Right lobe of liver (tissue), 6 donors: Measurements from ENCODE around the gene ANP32A. TPM values are rescaled to one million over a fixed set of nuclear protein-coding genes. Genes with fewer than 3 reads are reported as not detected.
"Not testable (repeated sequence)": the region's sequence is repeated elsewhere in the genome, so short reads cannot be mapped to it uniquely, and the experiment has no call there.

Experiments
- ATAC-seq, 4 donors: fragments of 200-7000 bp; cut with Tn5 transposase; one replicate each; pipeline ENCODE4 v1.9.1; 2020; ENCODE audit warnings: mild to moderate bottlenecking in 4 of 4, moderate library complexity in 4 of 4
- DNase-seq, 3 donors: peaks; one replicate each; pipeline ENCODE4 v3.0.0-alpha.2; 2020
- H3K27ac ChIP-seq, 3 donors: fragments of 200-600 bp; one replicate each; pipeline ENCODE4 v1.8.0; 2022
- H3K27me3 ChIP-seq, 2 donors: fragments of 200-600 bp; one replicate each; pipeline ENCODE4 v1.8.0; 2022
- H3K36me3 ChIP-seq, 4 donors: fragments of 200-600 bp; sonication (generic) in 1 of 4; one replicate each; pipeline versions ENCODE4 v1.5.1 to v1.8.0; 2017 to 2022; ENCODE audit warnings: control low read depth in 1 of 4
- H3K4me1 ChIP-seq, 4 donors: fragments of 200-600 bp; sonication (generic) in 1 of 4; one replicate each; pipeline versions ENCODE4 v1.5.1 to v1.8.0; 2017 to 2022; ENCODE audit warnings: control low read depth in 1 of 4
- H3K4me3 ChIP-seq, 3 donors: fragments of 200-600 bp; one replicate each; pipeline ENCODE4 v1.8.0; 2022
- H3K9me3 ChIP-seq, 4 donors: fragments of 200-600 bp; sonication (generic) in 1 of 4; one replicate each; pipeline versions ENCODE4 v1.5.1 to v1.8.0; 2017 to 2022; ENCODE audit warnings: control low read depth in 1 of 4
- CTCF ChIP-seq, 4 donors: fragments of 200-600 bp in 3 of 4; fragments of 450-650 bp in 1 of 4; IDR thresholded peaks; one replicate each; pipeline versions ENCODE4 v1.5.1 to v1.8.0; 2016 to 2022; ENCODE audit warnings: antibody characterized with exemption in 4 of 4, mild to moderate bottlenecking in 2 of 4
- POLR2A ChIP-seq: fragments of 450-650 bp; IDR thresholded peaks from one replicate; pipeline ENCODE4 v1.6.1; 2017; ENCODE audit warnings: antibody characterized with exemption, mild to moderate bottlenecking
- WGBS: methylation state at CpG from one replicate; pipeline ENCODE4 v1.1.6; 2018; ENCODE audit warnings: low coverage, low lambda C conversion rate; ENCODE audit not compliant: insufficient coverage; ENCODE audit errors: missing lambda C conversion rate; 5-methylcytosine and 5-hydroxymethylcytosine counted together
- intact Hi-C, 2 donors: fragments of 100-400 bp; cut with DNase I; formaldehyde crosslinking; loops; one replicate each; pipeline versions ENCODE4 v1.11.2 to v1.14.1; 2022
- long read RNA-seq: library from polyadenylated mRNA; unstranded; transcript quantifications from one replicate; pipeline ENCODE4 v2.0.0, GENCODE V29; 2019
- total RNA-seq, 6 experiments: library from RNA; depleted of rRNA in 2 of 6; stranded (reverse); fragments of >200 nt in 2 of 6; fragmentation: NEBNext Ultra II Directional in 3 of 6; extraction: Animal tissue kit (Norgen Biotek cat#: 25700) in 3 of 6; gene quantifications; one replicate each; pipeline versions ENCODE4 v1.1.0 to v1.2.4, GENCODE V29; 2016 to 2023
- donor health status: DM: no; HTN: yes; CAD: no.
- donor health status: DM: no; HTN: no; CAD: no.
- donor health status: DM: no; HTN: no; CAD: no.
- donor health status: DM: no; HTN: yes; CAD: no.
- donor health status: DM: no; HTN: yes; CAD: no.

ANP32A gene
- 10 to 100 TPM; 39.9 to 66.6 (median 49.0) TPM for total RNA-seq
- long read RNA-seq, partial matches to known transcripts: 3 of 7 reads
- long read RNA-seq, other reads (novel, unspliced or antisense): 0 of 7 reads

- intact Hi-C loops: no loop called here
- Histone ChIP-seq H3K27ac (peak within 1 kb of the TSS; percentile 97 to 100 (median 99)), H3K36me3 (no peaks in the 10 kb centered on the region), H3K9me3 (no peaks in the 10 kb centered on the region), H3K27me3 (no peaks in the 10 kb centered on the region), H3K4me3 (peak within 1 kb of the TSS; percentile 84 to 94 (median 85)), H3K4me1 (peaks cover 0 to 19% (median 7%) of the 10 kb centered on the region in 4 donors)
- DNase-seq (peak; percentile 97 to 98 (median 98)), ATAC-seq (peak; percentile 67 to 85 (median 77))
- under 1% methylated on average over 35 of the region's 81 CpGs for WGBS
- peak; percentile 72 for TF ChIP-seq POLR2A
- no peak for TF ChIP-seq CTCF (IDR thresholded peaks at IDR 0.05)
Observed at GRCh38 chr15:68820295-68821189, at the start of gene ANP32A. Gene ANP32A, minus strand, starts transcription at chr15:68820895. Its CDS starts 144 bp downstream, at chr15:68820751.

- H3K9me3 ChIP-seq: no peaks in the 10 kb centered on the region
- H3K27ac ChIP-seq: no peak overlapping the region
- DNase-seq (no peak), ATAC-seq (no peak)
- no peaks in the 10 kb centered on the region for H3K4me1 ChIP-seq
- TF ChIP-seq CTCF (IDR thresholded peaks at IDR 0.05): no peak
- no peak for TF ChIP-seq POLR2A
- no peak overlapping the region for H3K4me3 ChIP-seq
- 78% methylated on average over 2 of the region's 2 CpGs for WGBS
- H3K27me3 ChIP-seq: no peaks in the 10 kb centered on the region
- intact Hi-C loops: no loop called here
- H3K36me3 ChIP-seq: no peaks in the 10 kb centered on the region
Observed at GRCh38 chr15:68868296-68868695, 47.6 kb upstream of the ANP32A start.

GRCh38 chr15:68862415-68862814, 41.7 kb upstream of the ANP32A start:
- intact Hi-C loops: no loop called here
- TF ChIP-seq CTCF (IDR thresholded peaks at IDR 0.05) (no peak), POLR2A (no peak)
- peaks cover 0 to 2% (median 0%) of the 10 kb centered on the region in 4 donors for H3K9me3 ChIP-seq
- no peaks in the 10 kb centered on the region for H3K4me1 ChIP-seq
- no peak overlapping the region for H3K27ac ChIP-seq
- H3K27me3 ChIP-seq: no peaks in the 10 kb centered on the region
- H3K36me3 ChIP-seq: no peaks in the 10 kb centered on the region
- DNase-seq (no peak), ATAC-seq (no peak)
- H3K4me3 ChIP-seq: no peak overlapping the region

GRCh38 chr15:68858666-68859065, 38.0 kb upstream of the ANP32A start:
- H3K4me1 ChIP-seq, H3K9me3 ChIP-seq, DNase-seq, H3K4me3 ChIP-seq, H3K27me3 ChIP-seq, H3K27ac ChIP-seq, H3K36me3 ChIP-seq, intact Hi-C loops, ATAC-seq: not testable (repeated sequence)
- WGBS: 33% methylated on average over 1 of the region's 4 CpGs

GRCh38 chr15:68857443-68857842, 36.7 kb upstream of the ANP32A start:
- ATAC-seq, H3K9me3 ChIP-seq, H3K36me3 ChIP-seq, DNase-seq, H3K4me1 ChIP-seq, H3K4me3 ChIP-seq, intact Hi-C loops, H3K27me3 ChIP-seq, H3K27ac ChIP-seq: not testable (repeated sequence)
- WGBS: 75% methylated on average over 4 of the region's 5 CpGs
